ENCODE data around the gene MUC5AC.

MUC5AC gene

GRCh38 chr11:1219446-1219833, 61.7 kb downstream of the MUC5AC start:
- TF ChIP-seq TARDBP (IDR thresholded peaks at IDR 0.05), result no peak
- TF ChIP-seq HDGF (IDR thresholded peaks at IDR 0.05; ENCODE audit: borderline replicate concordance), result no peak
- no peak for TF ChIP-seq FOXM1 (IDR thresholded peaks at IDR 0.05; ENCODE audit: borderline replicate concordance)
- TF ChIP-seq LEF1 (IDR thresholded peaks at IDR 0.05; ENCODE audit: borderline replicate concordance), result no peak
- TF ChIP-seq SP1 (IDR thresholded peaks at IDR 0.05), result no peak
- TF ChIP-seq BHLHE40 (IDR thresholded peaks at IDR 0.05; ENCODE audit: borderline replicate concordance), result no peak
- ChIA-PET POLR2A (no interaction called here), CTCF (no interaction called here)
- no peak for DNase-seq (ENCODE audit: extremely low spot score)

GRCh38 chr11:1219834-1220815, 62.4 kb downstream of the MUC5AC start:
- ChIA-PET POLR2A (no interaction called here), CTCF (no interaction called here)
- TF ChIP-seq PKNOX1 (IDR thresholded peaks at IDR 0.05), result no peak
- no peak for TF ChIP-seq SP1 (IDR thresholded peaks at IDR 0.05)
- TF ChIP-seq CTBP1 (IDR thresholded peaks at IDR 0.05; ENCODE audit: borderline replicate concordance), result no peak
- TF ChIP-seq ZNF384 (IDR thresholded peaks at IDR 0.05), result no peak
- TF ChIP-seq ELF4 (IDR thresholded peaks at IDR 0.05), result no peak
- TF ChIP-seq LEF1 (IDR thresholded peaks at IDR 0.05; ENCODE audit: borderline replicate concordance), result no peak
- no peak for TF ChIP-seq ARNT (IDR thresholded peaks at IDR 0.05)
- no peak for TF ChIP-seq SUZ12 (IDR thresholded peaks at IDR 0.05)
- no peak for TF ChIP-seq FOXK2 (IDR thresholded peaks at IDR 0.05)
- no peak for DNase-seq (ENCODE audit: extremely low spot score)

GRCh38 chr11:1220941-1221721, 63.4 kb downstream of the MUC5AC start:
- CTCF ChIA-PET, result interaction anchor here (1.4 kb wide), 1 partner anchor 17 kb away, joined by 3 read pairs; no protein-coding TSS in a partner anchor
- no peak for DNase-seq (ENCODE audit: extremely low spot score)
- no peak for TF ChIP-seq FOXK2 (IDR thresholded peaks at IDR 0.05)
- no peak for TF ChIP-seq L3MBTL2 (conservative IDR thresholded peaks at IDR 0.05)
- no peak for TF ChIP-seq BHLHE40 (IDR thresholded peaks at IDR 0.05; ENCODE audit: borderline replicate concordance)
- no peak for TF ChIP-seq SUZ12 (IDR thresholded peaks at IDR 0.05)
- no peak for TF ChIP-seq CTBP1 (IDR thresholded peaks at IDR 0.05; ENCODE audit: borderline replicate concordance)
- no peak for TF ChIP-seq ZNF384 (IDR thresholded peaks at IDR 0.05)
- no peak for TF ChIP-seq ELF4 (IDR thresholded peaks at IDR 0.05)
- TF ChIP-seq ARNT (IDR thresholded peaks at IDR 0.05), result no peak
- no peak for TF ChIP-seq FOXA1 (IDR thresholded peaks at IDR 0.05)
- TF ChIP-seq HDGF (IDR thresholded peaks at IDR 0.05; ENCODE audit: borderline replicate concordance), result no peak
- no peak for TF ChIP-seq PKNOX1 (IDR thresholded peaks at IDR 0.05)
- TF ChIP-seq NFRKB (IDR thresholded peaks at IDR 0.05), result no peak
- no peak for TF ChIP-seq TARDBP (IDR thresholded peaks at IDR 0.05)
- no peak for TF ChIP-seq LEF1 (IDR thresholded peaks at IDR 0.05; ENCODE audit: borderline replicate concordance)
- TF ChIP-seq SP1 (IDR thresholded peaks at IDR 0.05), result no peak
- POLR2A ChIA-PET, result no interaction called here

- ChIA-PET CTCF (interaction anchor here (1.4 kb wide), 1 partner anchor 17 kb away, joined by 3 read pairs; no protein-coding TSS in a partner anchor), POLR2A (no interaction called here)
- no peak for DNase-seq (ENCODE audit: extremely low spot score)
- TF ChIP-seq ELF4 (IDR thresholded peaks at IDR 0.05), result no peak
- no peak for TF ChIP-seq FOXM1 (IDR thresholded peaks at IDR 0.05; ENCODE audit: borderline replicate concordance)
- TF ChIP-seq BHLHE40 (IDR thresholded peaks at IDR 0.05; ENCODE audit: borderline replicate concordance), result no peak
- no peak for TF ChIP-seq FOXA1 (IDR thresholded peaks at IDR 0.05)
- TF ChIP-seq NFRKB (IDR thresholded peaks at IDR 0.05), result no peak
- TF ChIP-seq ZNF384 (IDR thresholded peaks at IDR 0.05), result no peak
- TF ChIP-seq CTBP1 (IDR thresholded peaks at IDR 0.05; ENCODE audit: borderline replicate concordance), result no peak
- TF ChIP-seq PKNOX1 (IDR thresholded peaks at IDR 0.05), result no peak
- TF ChIP-seq ARNT (IDR thresholded peaks at IDR 0.05), result no peak
- TF ChIP-seq HDGF (IDR thresholded peaks at IDR 0.05; ENCODE audit: borderline replicate concordance), result no peak
- no peak for TF ChIP-seq FOXK2 (IDR thresholded peaks at IDR 0.05)
Measured at GRCh38 chr11:1221848-1222311, 64.1 kb downstream of the MUC5AC start.

- TF ChIP-seq FOXA1 (IDR thresholded peaks at IDR 0.05) (no peak), BHLHE40 (IDR thresholded peaks at IDR 0.05; ENCODE audit: borderline replicate concordance) (no peak), ZNF384 (IDR thresholded peaks at IDR 0.05) (no peak), ARNT (IDR thresholded peaks at IDR 0.05) (no peak), ELF4 (IDR thresholded peaks at IDR 0.05) (no peak), L3MBTL2 (conservative IDR thresholded peaks at IDR 0.05) (no peak), PKNOX1 (IDR thresholded peaks at IDR 0.05) (no peak), LEF1 (IDR thresholded peaks at IDR 0.05; ENCODE audit: borderline replicate concordance) (no peak), HDGF (IDR thresholded peaks at IDR 0.05; ENCODE audit: borderline replicate concordance) (no peak), SUZ12 (IDR thresholded peaks at IDR 0.05) (no peak)
- CTCF ChIA-PET, result no interaction called here
- DNase-seq (ENCODE audit: extremely low spot score), result no peak
- POLR2A ChIA-PET, result no interaction called here
Measured at GRCh38 chr11:1222491-1223345, 65.0 kb downstream of the MUC5AC start, which contains the start of gene MUC5B. TSS of gene MUC5B (plus strand) at chr11:1223066. CDS start at chr11:1223124, 58 bp downstream.

Data from HEK293T (cell line).